Keratinocyte (primary cell): ENCODE data around the gene CDK10. TPM values are rescaled to one million over a fixed set of nuclear protein-coding genes. Genes with fewer than 3 reads are reported as not detected.

Experiments
- DNase-seq: peaks from one replicate; pipeline ENCODE4 v3.0.0-alpha.2; 2011; ENCODE audit warnings: low read depth, missing footprints, low spot score
- FAIRE-seq: peaks from 2 replicates; lab custom pipeline; 2011; peaks lifted over from hg19 to GRCh38; lab: Jason Lieb, UNC
- H2AFZ ChIP-seq: 2 replicates; pipeline ENCODE4 v1.6.0; 2012; ENCODE audit warnings: low read length, control low read depth, inconsistent platforms; ENCODE audit not compliant: control insufficient read depth
- H3K27ac ChIP-seq: 2 replicates; pipeline ENCODE4 v1.5.1; 2011; ENCODE audit warnings: low read length; ENCODE audit not compliant: control insufficient read depth, insufficient read depth
- H3K27me3 ChIP-seq: 3 replicates; pipeline ENCODE4 v1.6.0; 2011; ENCODE audit warnings: low read length; ENCODE audit not compliant: control insufficient read depth, insufficient read depth; ENCODE audit errors: extremely low read depth
- H3K36me3 ChIP-seq, 2 experiments: 2 replicates in 1 of 2; 3 replicates in 1 of 2; pipeline ENCODE4 v1.5.1; 2011; ENCODE audit warnings: low read length in 2 of 2, mild to moderate bottlenecking in 1 of 2; ENCODE audit not compliant: control insufficient read depth in 2 of 2, insufficient read depth in 2 of 2; ENCODE audit errors: extremely low read depth in 1 of 2
- H3K4me1 ChIP-seq: 3 replicates; pipeline ENCODE4 v1.5.1; 2011; ENCODE audit warnings: low read length; ENCODE audit not compliant: control insufficient read depth, insufficient read depth; ENCODE audit errors: extremely low read depth
- H3K4me2 ChIP-seq: 3 replicates; pipeline ENCODE4 v1.6.0; 2011; ENCODE audit warnings: low read depth, low read length; ENCODE audit not compliant: control insufficient read depth, insufficient read depth; ENCODE audit errors: extremely low read depth
- H3K4me3 ChIP-seq, 3 experiments: fragments of 200-600 bp in 1 of 3; sonication (generic) in 1 of 3; 2 replicates in 2 of 3; 3 replicates in 1 of 3; pipeline ENCODE4 v1.5.1; 2011 to 2016; ENCODE audit warnings: low read length in 3 of 3, mild to moderate bottlenecking in 3 of 3, control low read depth in 2 of 3, inconsistent platforms in 1 of 3, low read depth in 1 of 3, mixed read lengths in 1 of 3, mixed run types in 1 of 3, moderate library complexity in 1 of 3; ENCODE audit not compliant: control insufficient read depth in 2 of 3, insufficient read depth in 2 of 3; ENCODE audit errors: extremely low read depth in 1 of 3
- H3K79me2 ChIP-seq: 2 replicates; pipeline ENCODE4 v1.6.0; 2012; ENCODE audit warnings: low read length; ENCODE audit not compliant: control insufficient read depth, insufficient read depth
- H3K9ac ChIP-seq: 3 replicates; pipeline ENCODE4 v1.6.0; 2011; ENCODE audit warnings: low read length; ENCODE audit not compliant: control insufficient read depth, insufficient read depth; ENCODE audit errors: extremely low read depth
- H3K9me1 ChIP-seq: 3 replicates; pipeline ENCODE4 v1.6.0; 2011; ENCODE audit warnings: low read length; ENCODE audit not compliant: control insufficient read depth, insufficient read depth; ENCODE audit errors: extremely low read depth
- H3K9me3 ChIP-seq: 2 replicates; pipeline ENCODE4 v1.5.1; 2012; ENCODE audit warnings: low read depth, low read length; ENCODE audit not compliant: control insufficient read depth
- H4K20me1 ChIP-seq: 3 replicates; pipeline ENCODE4 v1.6.0; 2011; ENCODE audit warnings: low read length; ENCODE audit not compliant: control insufficient read depth, insufficient read depth; ENCODE audit errors: extremely low read depth
- EZH2 ChIP-seq: IDR thresholded peaks from one replicate; pipeline ENCODE4 v1.6.1; 2012; ENCODE audit warnings: inconsistent platforms, mild to moderate bottlenecking, low read length, moderate library complexity
- dilution Hi-C: fragments of 300-500 bp; cut with MboI; formaldehyde crosslinking; loops from one replicate; pipeline ENCODE4 v1.7.0; 2020; ENCODE audit warnings: low sequenced_read_pairs; ENCODE audit not compliant: extremely low pct_ligation_motif_present
- polyA plus RNA-seq, 5 experiments: library from polyadenylated mRNA; depleted of rRNA in 3 of 5; stranded (reverse) in 3 of 5; stranded (forward) in 1 of 5; unstranded in 1 of 5; fragments of >200 nt; gene quantifications; 1 replicate in 1 of 5; 2 replicates in 3 of 5; 3 replicates in 1 of 5; pipeline versions ENCODE4 v1.2.1 to v1.2.3, GENCODE V29; 2011 to 2012; ENCODE audit warnings: missing spikeins in 2 of 5, low read depth in 1 of 5, low replicate concordance in 1 of 5
- TF ChIP-seq, protein P1 (sequence below), 3 experiments: IDR thresholded peaks in 1 of 3; conservative IDR thresholded peaks in 1 of 3; optimal IDR thresholded peaks in 1 of 3; 2 replicates in 2 of 3; 3 replicates in 1 of 3; pipeline versions ENCODE3 to v1.5.1; 2011; ENCODE audit warnings: low read length in 3 of 3, mild to moderate bottlenecking in 3 of 3, moderate library complexity in 2 of 3, control low read depth in 1 of 3, inconsistent platforms in 1 of 3; ENCODE audit not compliant: insufficient read depth in 2 of 3; ENCODE audit errors: extremely low read depth in 1 of 3

The CDK10 gene
- polyA plus RNA-seq, 1 donor (not counting 4 experiments of a cell fraction or from before 2014, with no cell fraction given), result 30.6 TPM

DNA sequence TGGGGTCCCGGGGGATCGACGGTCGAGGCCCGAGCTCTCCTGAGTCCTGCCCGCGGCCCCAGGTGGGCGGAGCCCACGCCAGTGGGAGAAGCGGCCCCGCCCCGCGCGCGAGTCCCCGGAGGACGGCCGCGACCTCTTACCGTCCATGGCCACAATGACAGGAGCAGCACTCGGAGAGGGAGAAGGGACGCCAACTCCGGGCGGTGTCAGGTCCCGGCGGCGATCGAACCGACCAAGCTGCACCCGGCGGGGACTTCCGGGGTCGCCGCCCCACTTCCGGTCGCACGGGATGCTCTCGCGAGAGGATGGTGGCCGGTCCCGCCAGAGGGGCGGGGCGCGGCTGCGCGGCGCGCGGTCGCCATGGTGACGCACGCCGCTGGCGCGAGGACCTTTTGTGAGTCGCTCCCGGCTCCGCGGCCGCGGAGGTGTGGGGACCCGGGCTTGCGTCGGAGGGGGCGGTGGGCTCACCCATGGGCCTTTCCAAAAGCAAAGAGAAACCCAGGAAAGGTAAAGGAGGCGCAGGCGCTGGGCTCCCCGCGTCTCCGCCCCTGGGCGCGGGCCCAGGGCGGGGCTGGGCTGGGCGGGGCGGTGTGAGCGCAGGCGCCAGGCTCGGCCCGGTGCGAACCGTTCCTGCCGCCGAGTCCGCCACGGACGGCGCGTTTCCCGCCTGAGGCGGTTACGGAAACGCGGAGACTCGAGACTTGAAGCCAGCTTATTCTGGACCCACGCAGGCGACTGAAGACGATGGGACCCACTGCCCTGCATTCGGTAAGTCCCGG is 28.9 kb upstream of the CDK10 start, which contains the start of the genes CHMP1A and SPATA33:
Gene CHMP1A (minus strand): TSS at position 267 of the 779 bp plus-strand sequence. CDS start 120 bp downstream, at position 147.
Gene SPATA33 (plus strand): TSS at position 395 of the 779 bp plus-strand sequence. CDS start 76 bp downstream, at position 471.
- Histone ChIP-seq H3K9ac (peak within 1 kb of the TSS; percentile 91), H3K9me1 (no peaks in the 10 kb centered on the region), H4K20me1 (peaks cover 3% of the 10 kb centered on the region), H2AFZ (peak within 1 kb of the TSS; percentile 91), H3K79me2 (peaks cover 67% of the 10 kb centered on the region), H3K36me3 (peaks cover 14 to 33% of the 10 kb centered on the region in 2 experiments), H3K27me3 (no peaks in the 10 kb centered on the region), H3K4me1 (peaks cover 13% of the 10 kb centered on the region), H3K9me3 (no peaks in the 10 kb centered on the region), H3K4me2 (peak within 1 kb of the TSS; percentile 97), H3K27ac (peak within 1 kb of the TSS; percentile 70), H3K4me3 (peak within 1 kb of the TSS; percentile 78 to 99 (median 96))
- FAIRE-seq, result no peak
- dilution Hi-C loops, result no loop called here
- TF ChIP-seq EZH2, result no peak
- TF ChIP-seq, protein P1, sequence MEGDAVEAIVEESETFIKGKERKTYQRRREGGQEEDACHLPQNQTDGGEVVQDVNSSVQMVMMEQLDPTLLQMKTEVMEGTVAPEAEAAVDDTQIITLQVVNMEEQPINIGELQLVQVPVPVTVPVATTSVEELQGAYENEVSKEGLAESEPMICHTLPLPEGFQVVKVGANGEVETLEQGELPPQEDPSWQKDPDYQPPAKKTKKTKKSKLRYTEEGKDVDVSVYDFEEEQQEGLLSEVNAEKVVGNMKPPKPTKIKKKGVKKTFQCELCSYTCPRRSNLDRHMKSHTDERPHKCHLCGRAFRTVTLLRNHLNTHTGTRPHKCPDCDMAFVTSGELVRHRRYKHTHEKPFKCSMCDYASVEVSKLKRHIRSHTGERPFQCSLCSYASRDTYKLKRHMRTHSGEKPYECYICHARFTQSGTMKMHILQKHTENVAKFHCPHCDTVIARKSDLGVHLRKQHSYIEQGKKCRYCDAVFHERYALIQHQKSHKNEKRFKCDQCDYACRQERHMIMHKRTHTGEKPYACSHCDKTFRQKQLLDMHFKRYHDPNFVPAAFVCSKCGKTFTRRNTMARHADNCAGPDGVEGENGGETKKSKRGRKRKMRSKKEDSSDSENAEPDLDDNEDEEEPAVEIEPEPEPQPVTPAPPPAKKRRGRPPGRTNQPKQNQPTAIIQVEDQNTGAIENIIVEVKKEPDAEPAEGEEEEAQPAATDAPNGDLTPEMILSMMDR (optimal IDR thresholded peaks at IDR 0.05 in 1 of 3, IDR thresholded peaks at IDR 0.05 in 1 of 3, conservative IDR thresholded peaks at IDR 0.05 in 1 of 3; ENCODE audit: extremely low read depth in 1 of 3, insufficient read depth in 2 of 3, low read length in 3 of 3), result no peak
- peak; percentile 46 for DNase-seq

DNA sequence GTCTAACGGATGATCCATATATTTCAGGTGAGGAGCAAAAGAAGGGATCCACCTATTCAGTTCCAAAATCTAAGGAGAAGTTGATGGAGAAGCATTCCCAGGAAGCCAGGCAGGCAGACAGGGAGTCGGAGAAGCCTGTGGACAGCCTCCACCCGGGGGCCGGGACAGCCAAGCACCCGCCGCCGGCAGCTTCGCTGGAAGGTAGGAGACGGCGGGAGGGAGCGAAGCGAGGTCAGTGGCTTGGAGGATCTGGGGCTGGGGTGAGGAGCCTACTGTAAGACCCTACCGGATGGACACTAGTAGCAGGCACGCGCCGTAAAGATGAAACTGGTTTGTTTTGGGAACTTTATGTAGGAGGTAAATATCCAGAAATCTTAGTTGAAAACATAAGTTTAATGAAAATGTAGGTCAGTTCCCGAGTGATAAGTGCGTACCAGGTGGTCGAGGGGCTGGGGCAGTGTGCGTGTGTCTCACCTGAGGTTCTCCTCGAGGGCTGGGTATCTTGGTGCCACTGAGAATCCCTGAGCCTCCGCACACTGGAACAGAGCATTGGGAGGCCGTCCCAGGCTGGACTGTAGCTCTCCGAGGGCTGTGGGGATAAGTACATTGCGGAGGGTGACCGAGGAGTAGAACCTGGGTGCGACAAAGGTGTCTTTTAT is 28.1 kb upstream of the CDK10 start:
- no peaks in the 10 kb centered on the region for H3K9me3 ChIP-seq
- FAIRE-seq (no peak), DNase-seq (no peak)
- peak overlapping the region; percentile 91 for H2AFZ ChIP-seq
- H3K27me3 ChIP-seq, result no peaks in the 10 kb centered on the region
- peak overlapping the region; percentile 91 for H3K9ac ChIP-seq
- peaks cover 65% of the 10 kb centered on the region for H3K79me2 ChIP-seq
- peak overlapping the region; percentile 97 for H3K4me2 ChIP-seq
- dilution Hi-C loops, result no loop called here
- H3K4me1 ChIP-seq, result peaks cover 13% of the 10 kb centered on the region
- peak overlapping the region; percentile 70 for H3K27ac ChIP-seq
- H3K9me1 ChIP-seq, result no peaks in the 10 kb centered on the region
- H3K36me3 ChIP-seq, result peaks cover 14 to 31% of the 10 kb centered on the region in 2 experiments
- H3K4me3 ChIP-seq, result peak overlapping the region; percentile 78 to 99 (median 96)
- peaks cover 3% of the 10 kb centered on the region for H4K20me1 ChIP-seq
- TF ChIP-seq, protein P1 (optimal IDR thresholded peaks at IDR 0.05 in 1 of 3, IDR thresholded peaks at IDR 0.05 in 1 of 3, conservative IDR thresholded peaks at IDR 0.05 in 1 of 3; ENCODE audit: extremely low read depth in 1 of 3, insufficient read depth in 2 of 3, low read length in 3 of 3), result no peak
- TF ChIP-seq EZH2, result no peak
